ENCODE measurements around the gene FGD5. TPM values are rescaled to one million over a fixed set of nuclear protein-coding genes. Genes with fewer than 3 reads are reported as not detected.

Gene FGD5
- total and polyA plus RNA-seq, 11 donors = 6.4 to 22.5 (median 14.9) TPM

GRCh38 chr3:14810070-14810791 lies 8.5 kb upstream of the FGD5 start:
- 2 to 9% (median 5%) methylated on average over 26 to 80 of the region's 85 CpGs for WGBS, 4 donors
- ATAC-seq = peak; percentile 56 to 77 (median 69)
- no peak for TF ChIP-seq POLR2A (IDR thresholded peaks at IDR 0.05)
- TF ChIP-seq CTCF (IDR thresholded peaks at IDR 0.05) = no peak
- H3K4me3 ChIP-seq = peak overlapping the region; percentile 56 to 95 (median 77)
- H3K36me3 ChIP-seq = peaks cover 0 to 4% (median 0%) of the 10 kb centered on the region in 9 donors
- H3K27ac ChIP-seq = peak overlapping the region; percentile 79 to 97 (median 90)
- peak; percentile 61 to 73 (median 65) for DNase-seq
- H3K9me3 ChIP-seq = no peaks in the 10 kb centered on the region
- H3K4me1 ChIP-seq = peaks cover 3 to 67% (median 38%) of the 10 kb centered on the region in 12 donors
- intact Hi-C loops (cut with DNase I) = loop anchor here in 5 of 10 donors (2.0 to 5.0 kb wide), 4 partner anchors 17 to 97 kb away; no protein-coding TSS in a partner anchor
- H3K27me3 ChIP-seq = peaks cover 0 to 35% (median 11%) of the 10 kb centered on the region in 9 donors

- TF ChIP-seq POLR2A (IDR thresholded peaks at IDR 0.05) (no peak), CTCF (IDR thresholded peaks at IDR 0.05) (no peak)
- H3K4me3 ChIP-seq = peak overlapping the region; percentile 56 to 95 (median 77)
- H3K27me3 ChIP-seq = peaks cover 0 to 35% (median 11%) of the 10 kb centered on the region in 9 donors
- WGBS, 4 donors = 0 to 3% (median 1%) methylated on average over 44 to 78 of the region's 78 CpGs
- intact Hi-C loops (cut with DNase I) = loop anchor here in 5 of 10 donors (2.0 to 5.0 kb wide), 4 partner anchors 18 to 96 kb away; no protein-coding TSS in a partner anchor
- peaks cover 0 to 63% (median 33%) of the 10 kb centered on the region in 12 donors for H3K4me1 ChIP-seq
- H3K9me3 ChIP-seq = no peaks in the 10 kb centered on the region
- H3K36me3 ChIP-seq = peaks cover 0 to 5% (median 0%) of the 10 kb centered on the region in 9 donors
- DNase-seq (no peak), ATAC-seq (peak in 3 of 4 donors; percentile 6 to 36 (median 29))
- H3K27ac ChIP-seq = peak overlapping the region; percentile 79 to 97 (median 90)
These were observed 7.7 kb upstream of the FGD5 start for GRCh38 chr3:14810801-14811661.

- ATAC-seq (peak in 3 of 4 donors; percentile 17 to 51 (median 18)), DNase-seq (no peak)
- H3K4me3 ChIP-seq = peak overlapping the region; percentile 56 to 95 (median 77)
- TF ChIP-seq CTCF (IDR thresholded peaks at IDR 0.05) (no peak), POLR2A (IDR thresholded peaks at IDR 0.05) (no peak)
- H3K27me3 ChIP-seq = peaks cover 0 to 35% (median 11%) of the 10 kb centered on the region in 9 donors
- intact Hi-C loops (cut with DNase I) = loop anchor here in 5 of 10 donors (2.0 to 5.0 kb wide), 4 partner anchors 19 to 95 kb away; no protein-coding TSS in a partner anchor
- H3K4me1 ChIP-seq = peaks cover 0 to 56% (median 27%) of the 10 kb centered on the region in 12 donors
- H3K9me3 ChIP-seq = no peaks in the 10 kb centered on the region
- WGBS, 4 donors = 21 to 40% (median 28%) methylated on average over 7 of the region's 7 CpGs
- peak overlapping the region in 11 of 12 donors; percentile 79 to 97 (median 90) for H3K27ac ChIP-seq
- peaks cover 0 to 5% (median 0%) of the 10 kb centered on the region in 9 donors for H3K36me3 ChIP-seq
These were observed 7.1 kb upstream of the FGD5 start for GRCh38 chr3:14811684-14812083.

Data from heart left ventricle (tissue), 16 donors.